ENCODE results near the gene CDKN1C.

DNA sequence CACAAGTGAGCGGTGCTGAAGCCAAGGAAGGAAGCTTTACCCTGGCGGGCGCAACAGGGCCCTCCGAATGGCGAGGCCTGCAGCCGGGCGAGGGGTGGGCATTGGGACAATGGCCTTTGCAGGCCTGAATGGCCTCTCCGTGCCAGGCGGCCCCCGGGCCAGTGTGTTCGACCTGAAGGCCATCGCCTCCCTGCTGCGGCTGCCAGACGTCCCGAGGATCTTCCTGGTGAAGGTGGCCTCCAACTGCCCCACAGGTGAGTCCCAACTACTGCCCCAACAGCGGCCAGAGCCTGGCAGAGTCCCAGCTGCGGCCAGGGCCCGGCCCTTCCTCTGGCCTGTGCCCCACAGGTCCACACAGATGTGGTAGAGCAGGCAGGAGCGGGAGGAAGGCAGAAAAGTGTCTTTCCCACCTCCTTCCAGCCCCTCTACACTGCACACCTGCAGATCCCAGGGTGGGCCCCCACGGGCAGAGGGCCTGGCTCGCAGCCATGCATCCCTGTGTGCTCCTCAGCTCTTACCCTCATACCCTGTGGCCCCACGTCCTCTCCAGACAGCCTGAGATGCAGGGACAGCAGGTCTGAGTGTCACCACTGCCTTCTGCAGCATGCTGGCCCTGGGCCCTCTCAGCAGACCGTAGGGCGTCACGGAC, 32.4 kb upstream of the CDKN1C start:
- TF ChIP-seq, protein P1, sequence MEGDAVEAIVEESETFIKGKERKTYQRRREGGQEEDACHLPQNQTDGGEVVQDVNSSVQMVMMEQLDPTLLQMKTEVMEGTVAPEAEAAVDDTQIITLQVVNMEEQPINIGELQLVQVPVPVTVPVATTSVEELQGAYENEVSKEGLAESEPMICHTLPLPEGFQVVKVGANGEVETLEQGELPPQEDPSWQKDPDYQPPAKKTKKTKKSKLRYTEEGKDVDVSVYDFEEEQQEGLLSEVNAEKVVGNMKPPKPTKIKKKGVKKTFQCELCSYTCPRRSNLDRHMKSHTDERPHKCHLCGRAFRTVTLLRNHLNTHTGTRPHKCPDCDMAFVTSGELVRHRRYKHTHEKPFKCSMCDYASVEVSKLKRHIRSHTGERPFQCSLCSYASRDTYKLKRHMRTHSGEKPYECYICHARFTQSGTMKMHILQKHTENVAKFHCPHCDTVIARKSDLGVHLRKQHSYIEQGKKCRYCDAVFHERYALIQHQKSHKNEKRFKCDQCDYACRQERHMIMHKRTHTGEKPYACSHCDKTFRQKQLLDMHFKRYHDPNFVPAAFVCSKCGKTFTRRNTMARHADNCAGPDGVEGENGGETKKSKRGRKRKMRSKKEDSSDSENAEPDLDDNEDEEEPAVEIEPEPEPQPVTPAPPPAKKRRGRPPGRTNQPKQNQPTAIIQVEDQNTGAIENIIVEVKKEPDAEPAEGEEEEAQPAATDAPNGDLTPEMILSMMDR (IDR thresholded peaks at IDR 0.05), result no peak
- no peak for TF ChIP-seq POLR2A (IDR thresholded peaks at IDR 0.05; ENCODE audit: low read depth)
